OCI-LY3 (cell line): Measurements from ENCODE around the gene C16orf90.

Experiments
- H2AFZ ChIP-seq: fragments of 200-600, 300-600 bp; shearing (Covaris generic); 2 replicates; pipeline ENCODE4 v1.6.0; 2014; ENCODE audit warnings: antibody characterized with exemption, low read depth, low read length
- H3K27ac ChIP-seq: fragments of 200-600, 300-600 bp; sonication (generic); 2 replicates; pipeline ENCODE4 v1.5.1; 2014; ENCODE audit warnings: mild to moderate bottlenecking, low read length, moderate library complexity, mixed read lengths
- H3K27me3 ChIP-seq: fragments of 200-600, 300-600 bp; sonication (generic); 2 replicates; pipeline ENCODE4 v1.6.1; 2014; ENCODE audit warnings: low read depth, low read length, mixed read lengths
- H3K36me3 ChIP-seq: fragments of 200-600, 300-600 bp; sonication (generic); replicated peaks from 2 replicates; pipeline ENCODE3; 2014; ENCODE audit warnings: low read depth, low read length, mixed read lengths
- H3K4me1 ChIP-seq: fragments of 300-600, 200-600 bp; sonication (generic); 2 replicates; pipeline ENCODE4 v1.6.1; 2014; ENCODE audit warnings: low read length, mixed read lengths
- H3K4me2 ChIP-seq: fragments of 200-600, 300-600 bp; sonication (generic); 2 replicates; pipeline ENCODE4 v1.6.1; 2014; ENCODE audit warnings: low read length, mixed read lengths
- H3K4me3 ChIP-seq: fragments of 300-600, 200-600 bp; sonication (generic); 2 replicates; pipeline ENCODE4 v1.5.1; 2014; ENCODE audit warnings: antibody characterized with exemption, mild to moderate bottlenecking, low read length, moderate library complexity
- H3K79me2 ChIP-seq: fragments of 300-600, 200-600 bp; shearing (Covaris generic); 2 replicates; pipeline ENCODE4 v1.6.1; 2014; ENCODE audit warnings: mild to moderate bottlenecking, low read length, mixed read lengths
- H3K9ac ChIP-seq: fragments of 300-600, 200-600 bp; shearing (Covaris generic); 2 replicates; pipeline ENCODE4 v1.6.0; 2014; ENCODE audit warnings: mild to moderate bottlenecking, low read length, moderate library complexity
- H3K9me3 ChIP-seq: fragments of 200-600, 300-600 bp; shearing (Covaris generic); 2 replicates; pipeline ENCODE4 v1.6.1; 2014; ENCODE audit warnings: low read length, mixed read lengths; ENCODE audit not compliant: insufficient read depth
- H4K20me1 ChIP-seq: fragments of 200-600, 300-600 bp; sonication (generic); 2 replicates; pipeline ENCODE4 v1.6.1; 2016; ENCODE audit warnings: low read length, mixed read lengths; ENCODE audit not compliant: insufficient read depth
- EZH2phosphoT487 ChIP-seq: fragments of 200-600 bp; shearing (Covaris generic); IDR thresholded peaks from 2 replicates; pipeline ENCODE4 v1.6.1; 2018; ENCODE audit warnings: antibody characterized with exemption, mixed run types, low read depth
- TF ChIP-seq, protein P1 (sequence below): fragments of 200-600, 300-600 bp; sonication (generic); IDR thresholded peaks from 2 replicates; pipeline ENCODE4 v1.5.1; 2014; ENCODE audit warnings: antibody characterized with exemption, low read length, low read depth

Gene C16orf90

DNA sequence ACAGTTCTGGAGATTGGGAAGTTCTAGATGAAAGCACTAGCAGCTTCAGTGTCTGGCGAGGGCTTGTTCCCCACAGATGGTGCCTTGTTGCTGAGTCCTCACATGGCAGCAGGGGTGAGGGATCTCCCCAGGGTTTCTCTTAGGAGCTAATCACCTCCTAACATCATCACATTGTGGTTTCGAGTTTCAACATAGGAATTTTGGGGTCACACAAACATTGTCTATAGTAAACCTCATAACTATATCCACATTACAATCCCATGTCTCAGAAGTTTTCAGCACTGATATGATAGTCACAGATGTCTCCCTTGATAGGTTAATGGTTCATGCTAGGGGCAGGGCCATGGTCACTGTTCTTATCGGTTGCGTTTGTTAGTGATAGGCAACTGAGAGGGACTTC, 19.3 kb upstream of the C16orf90 start:
- Histone ChIP-seq H3K4me3 (no peak overlapping the region), H3K9me3 (no peaks in the 10 kb centered on the region), H3K27ac (no peak overlapping the region), H3K36me3 (peaks cover 14% of the 10 kb centered on the region), H3K79me2 (no peaks in the 10 kb centered on the region), H3K4me1 (no peaks in the 10 kb centered on the region), H2AFZ (no peak overlapping the region), H3K4me2 (no peak overlapping the region), H3K9ac (no peak overlapping the region), H3K27me3 (no peaks in the 10 kb centered on the region), H4K20me1 (no peaks in the 10 kb centered on the region)
- TF ChIP-seq, protein P1, sequence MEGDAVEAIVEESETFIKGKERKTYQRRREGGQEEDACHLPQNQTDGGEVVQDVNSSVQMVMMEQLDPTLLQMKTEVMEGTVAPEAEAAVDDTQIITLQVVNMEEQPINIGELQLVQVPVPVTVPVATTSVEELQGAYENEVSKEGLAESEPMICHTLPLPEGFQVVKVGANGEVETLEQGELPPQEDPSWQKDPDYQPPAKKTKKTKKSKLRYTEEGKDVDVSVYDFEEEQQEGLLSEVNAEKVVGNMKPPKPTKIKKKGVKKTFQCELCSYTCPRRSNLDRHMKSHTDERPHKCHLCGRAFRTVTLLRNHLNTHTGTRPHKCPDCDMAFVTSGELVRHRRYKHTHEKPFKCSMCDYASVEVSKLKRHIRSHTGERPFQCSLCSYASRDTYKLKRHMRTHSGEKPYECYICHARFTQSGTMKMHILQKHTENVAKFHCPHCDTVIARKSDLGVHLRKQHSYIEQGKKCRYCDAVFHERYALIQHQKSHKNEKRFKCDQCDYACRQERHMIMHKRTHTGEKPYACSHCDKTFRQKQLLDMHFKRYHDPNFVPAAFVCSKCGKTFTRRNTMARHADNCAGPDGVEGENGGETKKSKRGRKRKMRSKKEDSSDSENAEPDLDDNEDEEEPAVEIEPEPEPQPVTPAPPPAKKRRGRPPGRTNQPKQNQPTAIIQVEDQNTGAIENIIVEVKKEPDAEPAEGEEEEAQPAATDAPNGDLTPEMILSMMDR = no peak
- no peak for TF ChIP-seq EZH2phosphoT487

- Histone ChIP-seq H3K4me3 (no peak overlapping the region), H3K4me1 (no peaks in the 10 kb centered on the region), H3K9me3 (no peaks in the 10 kb centered on the region), H3K9ac (no peak overlapping the region), H2AFZ (no peak overlapping the region), H3K79me2 (no peaks in the 10 kb centered on the region), H4K20me1 (no peaks in the 10 kb centered on the region), H3K27me3 (no peaks in the 10 kb centered on the region), H3K4me2 (no peak overlapping the region), H3K36me3 (peaks cover 17% of the 10 kb centered on the region), H3K27ac (no peak overlapping the region)
- TF ChIP-seq, protein P1 = no peak
- no peak for TF ChIP-seq EZH2phosphoT487
Measured at GRCh38 chr16:3513892-3514583, 18.7 kb upstream of the C16orf90 start.

DNA sequence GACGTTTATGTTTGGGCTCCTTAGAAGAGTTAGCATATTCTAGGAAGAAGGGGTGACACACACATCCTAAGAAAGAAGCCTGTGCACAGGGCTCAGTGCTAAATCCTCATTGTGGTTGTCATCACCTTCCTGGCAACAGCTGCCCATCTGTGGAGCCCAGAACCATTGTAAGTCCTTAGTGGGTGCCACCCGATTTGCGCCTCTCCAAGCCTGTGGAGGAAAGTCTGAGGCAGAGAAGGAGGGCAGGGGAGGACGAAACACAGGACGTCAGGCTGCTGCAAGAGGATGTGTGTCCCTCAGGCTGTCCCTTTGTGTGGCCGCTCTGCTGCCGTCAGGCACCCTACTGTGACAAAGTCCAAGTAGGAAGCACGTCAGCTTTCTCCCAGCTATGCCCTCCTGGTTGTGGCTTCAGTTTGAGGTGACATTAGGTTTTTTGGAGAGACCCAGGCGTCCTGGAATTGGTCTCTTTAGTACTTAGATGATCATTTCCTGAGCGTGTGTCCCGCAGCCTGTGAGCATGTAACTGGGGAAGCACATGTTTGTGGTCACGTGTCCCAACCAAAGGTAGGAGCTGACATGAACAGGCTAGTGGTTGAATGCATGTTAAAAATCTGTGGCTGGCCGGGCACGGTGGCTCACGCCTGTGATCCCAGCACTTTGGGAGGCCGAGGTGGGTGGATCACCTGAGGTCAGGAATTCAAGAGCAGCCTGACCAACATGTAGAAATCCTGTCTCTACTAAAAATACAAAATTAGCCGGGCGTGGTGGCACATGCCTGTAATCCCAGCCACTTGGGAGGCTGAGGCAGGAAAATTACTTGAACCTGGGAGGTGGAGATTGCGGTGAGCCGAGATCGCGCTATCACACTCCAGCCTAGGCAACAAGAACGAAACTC, 16.2 kb upstream of the C16orf90 start:
- TF ChIP-seq, protein P1 = no peak
- TF ChIP-seq EZH2phosphoT487 = no peak
- H3K4me3 ChIP-seq = no peak overlapping the region
- H3K4me2 ChIP-seq = no peak overlapping the region
- H3K9ac ChIP-seq = no peak overlapping the region
- no peaks in the 10 kb centered on the region for H3K9me3 ChIP-seq
- H3K79me2 ChIP-seq = no peaks in the 10 kb centered on the region
- H3K36me3 ChIP-seq = peaks cover 23% of the 10 kb centered on the region
- H4K20me1 ChIP-seq = no peaks in the 10 kb centered on the region
- H2AFZ ChIP-seq = no peak overlapping the region
- H3K4me1 ChIP-seq = no peaks in the 10 kb centered on the region
- H3K27ac ChIP-seq = no peak overlapping the region
- H3K27me3 ChIP-seq = no peaks in the 10 kb centered on the region

DNA sequence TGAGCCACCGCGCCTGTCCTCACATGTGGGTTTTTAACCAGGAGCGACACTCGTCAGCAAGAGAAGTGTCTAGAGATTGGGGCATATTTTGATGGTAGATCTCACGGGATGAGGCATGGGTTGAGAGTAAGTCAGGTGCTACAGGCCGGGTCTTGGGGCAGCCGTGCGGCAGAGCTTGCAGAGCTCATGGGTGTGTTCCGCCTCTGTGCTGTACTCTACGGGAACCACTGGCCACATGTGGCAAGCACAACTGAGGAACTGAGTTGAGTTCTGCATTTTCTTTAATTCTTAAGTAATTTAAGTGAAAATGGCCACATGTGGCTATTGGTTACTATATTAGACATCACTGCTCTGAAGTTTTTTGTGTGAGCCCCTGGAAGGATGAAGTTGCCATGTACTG, 15.1 kb upstream of the C16orf90 start:
- no peak overlapping the region for H3K9ac ChIP-seq
- no peaks in the 10 kb centered on the region for H3K9me3 ChIP-seq
- H3K4me1 ChIP-seq = no peaks in the 10 kb centered on the region
- H3K27ac ChIP-seq = no peak overlapping the region
- H3K4me3 ChIP-seq = no peak overlapping the region
- H3K79me2 ChIP-seq = no peaks in the 10 kb centered on the region
- TF ChIP-seq, protein P1 = no peak
- no peak for TF ChIP-seq EZH2phosphoT487
- H2AFZ ChIP-seq = no peak overlapping the region
- H3K27me3 ChIP-seq = no peaks in the 10 kb centered on the region
- no peaks in the 10 kb centered on the region for H4K20me1 ChIP-seq
- H3K4me2 ChIP-seq = no peak overlapping the region
- peaks cover 18% of the 10 kb centered on the region for H3K36me3 ChIP-seq
